Measurements from ENCODE around the gene RFFL.
"Not testable (repeated sequence)": the region's sequence is repeated elsewhere in the genome, so short reads cannot be mapped to it uniquely, and the experiment has no call there.

The RFFL gene

GRCh38 chr17:35046245-35046644, 17.3 kb downstream of the RFFL start:
- DNase-seq: no peak

- DNase-seq: not testable (repeated sequence)
These were observed 18.0 kb downstream of the RFFL start for GRCh38 chr17:35045458-35045979.

GRCh38 chr17:35044181-35044580, 19.3 kb downstream of the RFFL start:
- no peak for DNase-seq

- DNase-seq: no peak
These were observed 22.1 kb downstream of the RFFL start for GRCh38 chr17:35041390-35041789.

GRCh38 chr17:35038453-35038852, 25.1 kb downstream of the RFFL start:
- DNase-seq: no peak

GRCh38 chr17:35030780-35031179, 32.7 kb downstream of the RFFL start:
- DNase-seq: no peak

GRCh38 chr17:35028531-35029262, 34.8 kb downstream of the RFFL start:
- DNase-seq: no peak

GRCh38 chr17:35028097-35028496, 35.4 kb downstream of the RFFL start:
- not testable (repeated sequence) for DNase-seq

GRCh38 chr17:35025541-35025940, 38.0 kb downstream of the RFFL start:
- no peak for DNase-seq

- DNase-seq: no peak
These were observed 40.0 kb downstream of the RFFL start for GRCh38 chr17:35023538-35023937.

- DNase-seq: peak; percentile 78
These were observed 40.9 kb downstream of the RFFL start for GRCh38 chr17:35022536-35023063.

- no peak for DNase-seq
These were observed 41.8 kb downstream of the RFFL start for GRCh38 chr17:35021520-35022380.

- no peak for DNase-seq
These were observed 43.9 kb downstream of the RFFL start for GRCh38 chr17:35019386-35020179.

- DNase-seq: peak; percentile 2
These were observed 44.7 kb downstream of the RFFL start for GRCh38 chr17:35018814-35019213.

GRCh38 chr17:35017021-35017420, 46.5 kb downstream of the RFFL start:
- no peak for DNase-seq

GRCh38 chr17:35016369-35016768, 47.1 kb downstream of the RFFL start:
- DNase-seq: no peak

- DNase-seq: peak; percentile 12
These were observed 51.8 kb downstream of the RFFL start for GRCh38 chr17:35011671-35012216.

- no peak for DNase-seq
These were observed 53.4 kb downstream of the RFFL start for GRCh38 chr17:35010093-35010492.

- no peak for DNase-seq
These were observed 56.5 kb downstream of the RFFL start for GRCh38 chr17:35006961-35007360.

- DNase-seq: no peak
These were observed 57.2 kb downstream of the RFFL start for GRCh38 chr17:35006345-35006744.

GRCh38 chr17:35003778-35004177, 59.7 kb downstream of the RFFL start:
- DNase-seq: no peak

GRCh38 chr17:35002876-35003551, 60.5 kb downstream of the RFFL start:
- no peak for DNase-seq

All from DMS53 (cell line).